ENCODE data around the gene LMF1. TPM values are rescaled to one million over a fixed set of nuclear protein-coding genes. Genes with fewer than 3 reads are reported as not detected.

The LMF1 gene
- total RNA-seq, 1 donor from 2014 or later: 11.4 TPM

GRCh38 chr16:1002399-1003166 is 31.8 kb upstream of the LMF1 start:
- ATAC-seq: peak; percentile 57

GRCh38 chr16:1001096-1001495 is 30.3 kb upstream of the LMF1 start:
- no peak for ATAC-seq

GRCh38 chr16:1000608-1001007 is 29.8 kb upstream of the LMF1 start:
- no peak for ATAC-seq

GRCh38 chr16:999677-1000076 is 28.9 kb upstream of the LMF1 start:
- ATAC-seq: no peak

GRCh38 chr16:998615-999014 is 27.8 kb upstream of the LMF1 start:
- ATAC-seq: no peak

GRCh38 chr16:998211-998610 is 27.4 kb upstream of the LMF1 start:
- ATAC-seq: no peak

GRCh38 chr16:997440-998051 is 26.8 kb upstream of the LMF1 start:
- ATAC-seq: peak; percentile 74

GRCh38 chr16:996681-997080 is 25.9 kb upstream of the LMF1 start:
- ATAC-seq: no peak

- ATAC-seq: no peak
Measured at GRCh38 chr16:995783-996182, 25.0 kb upstream of the LMF1 start.

- no peak for ATAC-seq
Measured at GRCh38 chr16:995087-995486, 24.3 kb upstream of the LMF1 start.

- ATAC-seq: no peak
Measured at GRCh38 chr16:993731-994130, 22.9 kb upstream of the LMF1 start.

- no peak for ATAC-seq
Measured at GRCh38 chr16:991773-992172, 21.0 kb upstream of the LMF1 start.

GRCh38 chr16:991345-991744 is 20.6 kb upstream of the LMF1 start:
- ATAC-seq: no peak

- peak; percentile 31 for ATAC-seq
Measured at GRCh38 chr16:990516-991291, 19.9 kb upstream of the LMF1 start.

GRCh38 chr16:989354-989814 is 18.6 kb upstream of the LMF1 start:
- ATAC-seq: no peak

- ATAC-seq: no peak
Measured at GRCh38 chr16:988471-989353, 17.9 kb upstream of the LMF1 start.

GRCh38 chr16:987906-988305 is 17.1 kb upstream of the LMF1 start:
- ATAC-seq: no peak

GRCh38 chr16:986925-987582 is 16.3 kb upstream of the LMF1 start:
- ATAC-seq: no peak

GRCh38 chr16:986411-986810 is 15.6 kb upstream of the LMF1 start:
- no peak for ATAC-seq

GRCh38 chr16:985646-986400 is 15.0 kb upstream of the LMF1 start:
- no peak for ATAC-seq

All from esophagus mucosa (tissue), 1 donor.